ENCODE data around the gene RNASEL. TPM values are rescaled to one million over a fixed set of nuclear protein-coding genes. Genes with fewer than 3 reads are reported as not detected.
A peak's percentile ranks its signal among the peaks of the same experiment; 100 is the strongest.

Gene RNASEL
- total and polyA plus RNA-seq, 11 donors = 1.4 to 6.3 (median 2.7) TPM

- WGBS, 4 donors = 54 to 62% (median 57%) methylated on average over 1 of the region's 1 CpG
- H3K9me3 ChIP-seq = peaks cover 0 to 5% (median 0%) of the 10 kb centered on the region in 12 donors
- no peak for DNase-seq
- no peaks in the 10 kb centered on the region for H3K27me3 ChIP-seq
- peak overlapping the region in 1 of 12 donors; percentile 11 for H3K27ac ChIP-seq
- intact Hi-C loops (cut with DNase I) = no loop called here
- H3K4me3 ChIP-seq = no peak overlapping the region
- ATAC-seq = peak in 1 of 4 donors; percentile 32
- TF ChIP-seq CTCF (IDR thresholded peaks at IDR 0.05) (no peak), POLR2A (IDR thresholded peaks at IDR 0.05) (no peak)
- H3K36me3 ChIP-seq = no peaks in the 10 kb centered on the region
- peaks cover 0 to 53% (median 29%) of the 10 kb centered on the region in 12 donors for H3K4me1 ChIP-seq
Measured at GRCh38 chr1:182625719-182626504, 36.9 kb upstream of the RNASEL start.

- intact Hi-C loops (cut with DNase I) = no loop called here
- peaks cover 0 to 48% (median 27%) of the 10 kb centered on the region in 12 donors for H3K4me1 ChIP-seq
- peak overlapping the region in 4 of 12 donors; percentile 1 to 60 (median 30) for H3K27ac ChIP-seq
Measured at GRCh38 chr1:182625024-182625423, 36.0 kb upstream of the RNASEL start.

GRCh38 chr1:182624577-182624976 lies 35.5 kb upstream of the RNASEL start:
- H3K27ac ChIP-seq = peak overlapping the region in 5 of 12 donors; percentile 1 to 60 (median 33)
- TF ChIP-seq CTCF (IDR thresholded peaks at IDR 0.05) = no peak
- TF ChIP-seq POLR2A (IDR thresholded peaks at IDR 0.05) = no peak
- no peaks in the 10 kb centered on the region for H3K27me3 ChIP-seq
- no peak for DNase-seq
- H3K4me1 ChIP-seq = peaks cover 0 to 47% (median 26%) of the 10 kb centered on the region in 12 donors
- no peaks in the 10 kb centered on the region for H3K36me3 ChIP-seq
- intact Hi-C loops (cut with DNase I) = loop anchor here in 1 of 10 donors (5.0 kb wide), 1 partner anchor 48 kb away; no protein-coding TSS in a partner anchor
- no peak overlapping the region for H3K4me3 ChIP-seq
- no peak for ATAC-seq
- 38 to 49% (median 48%) methylated on average over 1 of the region's 1 CpG for WGBS, 4 donors
- peaks cover 0 to 10% (median 0%) of the 10 kb centered on the region in 12 donors for H3K9me3 ChIP-seq

More at GRCh38 chr1:182625024-182625423, 36.0 kb upstream of the RNASEL start:
- TF ChIP-seq CTCF (IDR thresholded peaks at IDR 0.05) = no peak
- no peak for TF ChIP-seq POLR2A (IDR thresholded peaks at IDR 0.05)
- Histone ChIP-seq H3K36me3 (no peaks in the 10 kb centered on the region), H3K4me3 (no peak overlapping the region), H3K27me3 (no peaks in the 10 kb centered on the region), H3K9me3 (peaks cover 0 to 7% (median 0%) of the 10 kb centered on the region in 12 donors)
- WGBS, 4 donors = 82 to 88% (median 85%) methylated on average over 3 of the region's 3 CpGs
- DNase-seq (no peak), ATAC-seq (no peak)

- ATAC-seq (peak; percentile 76 to 84 (median 80)), DNase-seq (peak in 4 of 5 donors; percentile 47 to 59 (median 57))
- peaks cover 0 to 40% (median 21%) of the 10 kb centered on the region in 12 donors for H3K4me1 ChIP-seq
- no peaks in the 10 kb centered on the region for H3K36me3 ChIP-seq
- TF ChIP-seq POLR2A (IDR thresholded peaks at IDR 0.05) (no peak), CTCF (IDR thresholded peaks at IDR 0.05) (no peak)
- H3K27me3 ChIP-seq = no peaks in the 10 kb centered on the region
- WGBS, 4 donors = 37 to 61% (median 47%) methylated on average over 6 of the region's 6 CpGs
- no peak overlapping the region for H3K4me3 ChIP-seq
- peaks cover 0 to 15% (median 0%) of the 10 kb centered on the region in 12 donors for H3K9me3 ChIP-seq
- intact Hi-C loops (cut with DNase I) = loop anchor here in 1 of 10 donors (5.0 kb wide), 1 partner anchor 49 kb away; no protein-coding TSS in a partner anchor
- H3K27ac ChIP-seq = peak overlapping the region in 8 of 12 donors; percentile 7 to 64 (median 34)
Measured at GRCh38 chr1:182622901-182623528, 34.0 kb upstream of the RNASEL start.
